K562 (cell line): ENCODE measurements around the gene SERPINA3. TPM values are rescaled to one million over a fixed set of nuclear protein-coding genes. Genes with fewer than 3 reads are reported as not detected.

Experiments
- ATAC-seq: fragments of 200-7000 bp; cut with Tn5 transposase; 3 replicates; pipeline ENCODE4 v1.9.1; 2020; ENCODE audit warnings: moderate library complexity
- BruUV-seq: library from RNA; stranded (reverse); fragments of 400-500 nt; replicated peaks from 2 replicates; lab custom pipeline; 2021; lab: Mats Ljungman, UMichigan
- CTCF ChIA-PET: fragments of 300-600 bp; formaldehyde crosslinking; extraction: SDS; loops from one replicate; lab custom pipeline; 2021; ENCODE audit warnings: low intra/inter-chr PET ratio; lab: Yijun Ruan, JAX
- POLR2A ChIA-PET: fragments of 300-600, 350-650 bp; sonication (Branson Sonifier 250); formaldehyde crosslinking; extraction: SDS; loops from one replicate; lab custom pipeline; 2021; ENCODE audit warnings: antibody characterized with exemption, inconsistent platforms; lab: Yijun Ruan, JAX
- DNase-seq, 4 experiments: peaks; one replicate each; pipeline versions ENCODE4 v3.0.0 to v3.0.0-alpha.2; 2011 to 2018; ENCODE audit warnings: low spot score in 3 of 4, mixed read lengths in 3 of 4; ENCODE audit errors: extremely low read depth in 1 of 4
- FAIRE-seq: peaks from 2 replicates; lab custom pipeline; 2011; peaks lifted over from hg19 to GRCh38; lab: Jason Lieb, UNC
- H2AFZ ChIP-seq: 2 replicates; pipeline ENCODE4 v1.6.0; 2011; ENCODE audit warnings: low read depth, low read length, control low read depth, inconsistent platforms
- H3K27ac ChIP-seq: fragments of 200-600 bp; 3 replicates; pipeline ENCODE4 v1.8.0; 2011; ENCODE audit warnings: low read depth, mild to moderate bottlenecking, control low read depth, inconsistent platforms, low read length, moderate library complexity, mixed read lengths; ENCODE audit errors: extremely low read depth
- H3K27me3 ChIP-seq, 2 experiments: fragments of 300-600 bp in 1 of 2; 2 replicates in 1 of 2; 3 replicates in 1 of 2; pipeline versions ENCODE4 v1.6.0 to v1.8.0; 2011; ENCODE audit warnings: inconsistent platforms in 2 of 2, low read length in 2 of 2, mild to moderate bottlenecking in 1 of 2, mixed read lengths in 1 of 2, moderate library complexity in 1 of 2; ENCODE audit not compliant: control insufficient read depth in 2 of 2, insufficient read depth in 2 of 2
- H3K36me3 ChIP-seq: fragments of 300-600 bp; 3 replicates; pipeline ENCODE4 v1.8.0; 2011; ENCODE audit warnings: mild to moderate bottlenecking, low read length, inconsistent platforms; ENCODE audit not compliant: control insufficient read depth, insufficient read depth
- H3K4me1 ChIP-seq, 2 experiments: fragments of 200-600 bp in 1 of 2; replicated peaks in 1 of 2; 2 replicates in 1 of 2; 3 replicates in 1 of 2; pipeline versions ENCODE4 v1.5.1 to v1.8.0; 2011; ENCODE audit warnings: inconsistent platforms in 2 of 2, low read length in 2 of 2, mild to moderate bottlenecking in 1 of 2, mixed read lengths in 1 of 2, moderate library complexity in 1 of 2; ENCODE audit not compliant: control insufficient read depth in 2 of 2, insufficient read depth in 2 of 2
- H3K4me2 ChIP-seq: 2 replicates; pipeline ENCODE4 v1.6.1; 2011; ENCODE audit warnings: low read length, control low read depth, inconsistent platforms, mixed read lengths; ENCODE audit not compliant: insufficient read depth
- H3K4me3 ChIP-seq: fragments of 200-600 bp; sonication (generic), shearing (Covaris generic); 2 replicates; pipeline ENCODE4 v1.5.1; 2016; ENCODE audit warnings: control low read depth, inconsistent platforms
- H3K79me2 ChIP-seq: fragments of 200-600 bp; 3 replicates; pipeline ENCODE4 v1.8.0; 2011; ENCODE audit warnings: low read length, inconsistent platforms; ENCODE audit not compliant: control insufficient read depth, insufficient read depth
- H3K9ac ChIP-seq, 2 experiments: 2 replicates each; pipeline versions ENCODE4 v1.6.0 to v1.6.1; 2011; ENCODE audit warnings: low read depth in 2 of 2, low read length in 2 of 2, control low read depth in 1 of 2, inconsistent platforms in 1 of 2, mild to moderate bottlenecking in 1 of 2, mixed read lengths in 1 of 2; ENCODE audit not compliant: insufficient read depth in 1 of 2
- H3K9me1 ChIP-seq: one replicate; pipeline ENCODE4 v1.6.0; 2011; ENCODE audit warnings: inconsistent platforms, mild to moderate bottlenecking, low read length, moderate library complexity; ENCODE audit not compliant: control insufficient read depth, insufficient read depth
- H3K9me3 ChIP-seq: replicated peaks from 2 replicates; pipeline ENCODE4 v1.5.1; 2011; ENCODE audit warnings: low read depth, low read length, inconsistent platforms; ENCODE audit not compliant: control insufficient read depth, insufficient read depth
- H4K20me1 ChIP-seq: replicated peaks from 2 replicates; pipeline ENCODE4 v1.6.1; 2011; ENCODE audit warnings: low read length, inconsistent platforms, mixed read lengths; ENCODE audit not compliant: control insufficient read depth, insufficient read depth
- BCOR ChIP-seq: fragments of 450-650 bp; IDR thresholded peaks from 2 replicates; pipeline ENCODE4 v1.6.1; 2016
- CBX3 ChIP-seq, 2 experiments: IDR thresholded peaks; 1 replicate in 1 of 2; 2 replicates in 1 of 2; pipeline ENCODE4 v1.6.1; 2012; ENCODE audit warnings: inconsistent platforms in 2 of 2, low read length in 2 of 2, borderline replicate concordance in 1 of 2, control low read depth in 1 of 2
- HOMEZ ChIP-seq: fragments of 250-450 bp; sonication (Bioruptor Pico); IDR thresholded peaks from 2 replicates; pipeline ENCODE4 v1.4.0; 2020; ENCODE audit warnings: mild to moderate bottlenecking, moderate library complexity
- NCOR1 ChIP-seq: fragments of 450-650 bp; IDR thresholded peaks from 2 replicates; pipeline ENCODE4 v1.6.1; 2016; ENCODE audit warnings: mild to moderate bottlenecking, moderate library complexity
- NR2F6 ChIP-seq: fragments of 450-650 bp; formaldehyde crosslinking; IDR thresholded peaks from 2 replicates; pipeline ENCODE4 v1.4.0; 2020; ENCODE audit warnings: mild to moderate bottlenecking
- PHF20 ChIP-seq: fragments of 450-650 bp; IDR thresholded peaks from 2 replicates; pipeline ENCODE4 v1.6.1; 2018; ENCODE audit not compliant: partially characterized antibody
- RBM34 ChIP-seq: fragments of 200-400 bp; formaldehyde crosslinking; IDR thresholded peaks from 2 replicates; pipeline ENCODE4 v1.6.1; 2018; ENCODE audit warnings: low read length, borderline replicate concordance; ENCODE audit not compliant: insufficient read depth
- THAP7 ChIP-seq: fragments of 250-450 bp; sonication (Bioruptor Pico); IDR thresholded peaks from 2 replicates; pipeline ENCODE4 v1.5.0; 2021
- ZKSCAN8 ChIP-seq: fragments of 200-800 bp; sonication (Bioruptor generic); IDR thresholded peaks from 2 replicates; pipeline ENCODE4 v1.6.1; 2016; ENCODE audit warnings: missing genetic modification characterization, missing compliant biosample characterization
- ZNF124 ChIP-seq: sonication (generic); formaldehyde crosslinking; IDR thresholded peaks from 2 replicates; pipeline ENCODE4 v1.8.1; 2022; ENCODE audit warnings: missing genetic modification reagents
- ZNF318 ChIP-seq, 2 experiments: fragments of 450-650 bp; IDR thresholded peaks; 2 replicates each; pipeline ENCODE4 v1.6.1; 2016; ENCODE audit warnings: mild to moderate bottlenecking in 2 of 2, borderline replicate concordance in 1 of 2, low read depth in 1 of 2, moderate library complexity in 1 of 2
- ZNF668 ChIP-seq: fragments of 250-450 bp; sonication (Bioruptor Pico); IDR thresholded peaks from 2 replicates; pipeline ENCODE4 v1.8.0; 2022; ENCODE audit warnings: mild to moderate bottlenecking, inconsistent platforms
- WGBS: fragments of 100-300 bp; shearing (Covaris generic); methylation state at CpG from one replicate; pipeline ENCODE4 v1.1.6; 2016; ENCODE audit warnings: low coverage, mixed read lengths; ENCODE audit not compliant: insufficient coverage; ENCODE audit errors: missing lambda C conversion rate; 5-methylcytosine and 5-hydroxymethylcytosine counted together
- in situ Hi-C: fragments of 300-500 bp; cut with MboI; formaldehyde crosslinking; loops from 4 replicates; pipeline ENCODE4 v1.15.0; 2018; ENCODE audit warnings: inconsistent platforms, mixed read lengths
- intact Hi-C: fragments of 100-400 bp; cut with micrococcal nuclease; formaldehyde crosslinking; loops from 2 replicates; pipeline ENCODE4 v1.14.2; 2022
- polyA plus RNA-seq, 8 experiments: library from polyadenylated mRNA; depleted of rRNA in 4 of 8; stranded (reverse) in 5 of 8; unstranded in 3 of 8; fragments of >200 nt; fragmentation: Nextera tagmentation in 2 of 8; fragmentation: Illumina TruSeq in 1 of 8; extraction: Ambion mirVana in 2 of 8; extraction: Trizol in 1 of 8; gene quantifications; 2 replicates each; pipeline versions ENCODE4 v1.2.1 to v1.2.3, GENCODE V29; 2011 to 2014; ENCODE audit warnings: inconsistent platforms in 1 of 8, missing spikeins in 1 of 8
- total RNA-seq, 7 experiments: library from RNA; depleted of rRNA in 6 of 7; stranded (reverse); fragments of >200 nt in 6 of 7; fragmentation: Illumina TruSeq in 2 of 7; extraction: Trizol in 2 of 7; gene quantifications; 2 replicates each; pipeline versions ENCODE4 v1.2.1 to v1.2.3, GENCODE V29; 2011 to 2021; ENCODE audit warnings: low replicate concordance in 1 of 7

The SERPINA3 gene
- total and polyA plus RNA-seq, 9 of the 15 experiments (the other 6 are each of a cell fraction or from before 2014, with no cell fraction given), result 2.3 TPM; not detected in 8

GRCh38 chr14:94665121-94665520 is 52.9 kb downstream of the SERPINA3 start:
- TF ChIP-seq CBX3 (IDR thresholded peaks at IDR 0.05; ENCODE audit: borderline replicate concordance in 1 of 2, low read length in 2 of 2) (no peak), THAP7 (CRISPR knock-in tag) (no peak), BCOR (no peak), PHF20 (no peak), NCOR1 (no peak), ZKSCAN8 (CRISPR knock-in tag) (no peak), NR2F6 (CRISPR knock-in tag) (no peak), RBM34 (no peak), HOMEZ (CRISPR knock-in tag) (no peak), ZNF318 (IDR thresholded peaks at IDR 0.05; ENCODE audit: borderline replicate concordance in 1 of 2, low read depth in 1 of 2) (no peak), ZNF124 (CRISPR knock-in tag) (no peak), ZNF668 (CRISPR knock-in tag) (no peak)
- TF ChIP-seq, all 486 proteins: peak for 0
- Histone ChIP-seq H3K4me3 (no peak overlapping the region), H2AFZ (no peak overlapping the region), H3K27ac (no peak overlapping the region), H3K36me3 (no peaks in the 10 kb centered on the region), H3K79me2 (no peaks in the 10 kb centered on the region), H3K9me3 (no peaks in the 10 kb centered on the region), H3K27me3 (no peaks in the 10 kb centered on the region), H3K4me1 (no peaks in the 10 kb centered on the region), H3K9ac (no peak overlapping the region), H3K4me2 (no peak overlapping the region), H4K20me1 (no peaks in the 10 kb centered on the region), H3K9me1 (no peaks in the 10 kb centered on the region)
- POLR2A ChIA-PET, result no interaction called here
- 0% methylated on average over 3 of the region's 4 CpGs for WGBS
- ATAC-seq (no peak), FAIRE-seq (no peak), DNase-seq (no peak)
- no TSS peak for BruUV-seq
- CTCF ChIA-PET, result no interaction called here
- intact Hi-C loops (no loop called here), in situ Hi-C loops (no loop called here)
